Activated CD8-positive, alpha-beta memory T cell treated with anti-CD3 and anti-CD28 coated beads for 48 hours (primary cell): ENCODE results near the gene GCSAML.

Experiments
- DNase-seq, 3 experiments: peaks; one replicate each; pipeline ENCODE4 v3.0.0-alpha.2; 2020; ENCODE audit warnings: low read depth in 2 of 3, low spot score in 2 of 3

GCSAML gene

GRCh38 chr1:247574236-247574635 lies 25.3 kb downstream of the GCSAML start:
- DNase-seq = no peak

- DNase-seq = no peak
Observed at GRCh38 chr1:247574664-247575063, 25.7 kb downstream of the GCSAML start.

DNA sequence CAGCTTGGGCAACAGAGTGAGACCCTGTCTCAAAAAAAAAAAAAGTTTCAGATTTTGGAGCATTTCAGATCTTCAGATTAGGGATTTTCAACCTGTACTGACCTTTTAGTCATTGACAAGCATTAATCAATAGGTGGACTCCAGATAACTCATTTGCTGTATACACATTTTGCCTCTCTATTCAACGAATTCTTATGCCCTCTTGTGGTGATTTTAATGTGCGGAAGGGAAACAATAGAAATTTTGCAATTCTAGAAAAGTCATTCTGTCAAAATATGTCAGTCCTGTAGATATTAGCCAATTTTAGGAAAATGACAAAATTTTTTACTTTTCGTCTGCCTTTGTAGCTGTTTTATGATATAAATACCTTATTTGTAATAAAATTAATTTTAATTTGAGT lies 27.6 kb downstream of the GCSAML start:
- no peak for DNase-seq

DNA sequence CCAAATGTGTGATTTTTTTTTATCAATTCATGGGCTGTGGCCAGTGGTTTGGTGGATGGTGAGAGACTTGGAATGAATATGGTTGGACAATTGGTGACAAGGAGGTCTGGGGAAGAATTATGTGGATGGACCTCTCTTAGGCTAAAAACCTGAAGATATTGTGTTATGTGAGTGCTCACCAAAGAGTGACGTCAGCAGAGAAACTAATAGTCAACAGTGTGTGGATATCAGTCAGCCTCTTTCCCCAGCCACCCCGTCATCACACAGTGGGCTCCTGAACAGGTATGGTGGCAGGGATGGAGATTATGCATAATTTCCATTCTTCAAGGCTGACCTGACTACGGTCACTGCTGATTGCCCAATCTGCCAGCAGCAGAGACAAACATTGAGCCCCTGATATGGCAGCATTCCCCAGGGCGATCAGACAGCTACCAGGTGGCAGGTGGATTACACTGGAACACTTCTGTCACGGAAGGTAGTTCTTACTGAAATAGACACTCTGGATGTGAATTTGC lies 30.1 kb downstream of the GCSAML start:
- DNase-seq = no peak

GRCh38 chr1:247588060-247588459 lies 39.1 kb downstream of the GCSAML start, which contains the start of gene OR2G2:
Gene OR2G2 (plus strand): TSS chr1:247588360. CDS start chr1:247588360, 0 bp downstream.
- no peak for DNase-seq

- DNase-seq = no peak
Observed at GRCh38 chr1:247605286-247605685, 56.4 kb downstream of the GCSAML start, which contains the start of gene OR2G3. Gene OR2G3 (plus strand): TSS chr1:247605586. CDS start chr1:247605586, 0 bp downstream.

GRCh38 chr1:247613405-247613804 lies 64.5 kb downstream of the GCSAML start:
- DNase-seq = no peak

GRCh38 chr1:247614625-247615024 lies 65.7 kb downstream of the GCSAML start:
- no peak for DNase-seq
